ENCODE data around the gene DCAF6.

Gene DCAF6

GRCh38 chr1:168110896-168111545 lies 174.5 kb downstream of the DCAF6 start:
- DNase-seq, result no peak

GRCh38 chr1:168112673-168113305 lies 176.3 kb downstream of the DCAF6 start:
- peak in 1 of 4 experiments; percentile 40 for DNase-seq

- DNase-seq, result no peak
These were observed 178.4 kb downstream of the DCAF6 start for GRCh38 chr1:168114845-168115244.

- no peak for DNase-seq
These were observed 179.9 kb downstream of the DCAF6 start for GRCh38 chr1:168116327-168116799.

GRCh38 chr1:168119750-168120149 lies 183.3 kb downstream of the DCAF6 start:
- no peak for DNase-seq

GRCh38 chr1:168121401-168122011 lies 185.0 kb downstream of the DCAF6 start:
- DNase-seq, result no peak

GRCh38 chr1:168125051-168125450 lies 188.6 kb downstream of the DCAF6 start:
- no peak for DNase-seq

Data from activated naive CD4-positive, alpha-beta T cell (primary cell).